GM21825 (cell line): ENCODE measurements around the gene FAM171A1.

Experiments
- ATAC-seq: cut with Tn5 transposase; IDR thresholded peaks from one replicate; pipeline ENCODE4 v1.9.1; 2021; ENCODE audit warnings: mild to moderate bottlenecking, moderate library complexity; ENCODE audit not compliant: unreplicated experiment

The FAM171A1 gene

DNA sequence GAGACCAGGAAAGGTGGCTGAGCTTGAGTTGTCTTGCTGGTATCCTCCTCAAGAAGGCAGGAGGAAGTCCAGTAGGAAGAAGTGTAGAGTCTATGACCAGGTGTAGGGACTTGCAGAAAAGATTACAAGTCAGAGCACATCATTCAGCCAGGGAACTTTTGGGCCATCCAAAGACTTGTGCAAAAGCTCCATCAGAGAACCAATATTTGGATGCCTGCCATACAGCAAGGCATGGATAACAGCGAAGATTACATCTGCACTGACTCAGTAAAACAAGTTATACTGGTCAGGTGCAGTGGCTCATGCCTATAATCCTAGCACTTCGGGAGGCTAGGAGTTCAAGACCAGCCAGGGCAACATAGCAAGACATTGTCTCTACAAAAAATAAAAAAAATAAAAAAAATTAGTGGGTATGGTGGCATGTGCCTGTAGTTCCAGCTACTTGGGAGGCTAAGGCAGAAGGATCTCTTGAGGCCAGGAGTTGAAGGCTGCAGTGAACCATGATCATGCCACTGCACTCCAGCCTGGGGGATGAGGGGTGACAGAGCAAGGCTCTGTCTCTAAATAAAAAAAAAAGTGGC is 189.4 kb downstream of the FAM171A1 start:
- no peak for ATAC-seq

DNA sequence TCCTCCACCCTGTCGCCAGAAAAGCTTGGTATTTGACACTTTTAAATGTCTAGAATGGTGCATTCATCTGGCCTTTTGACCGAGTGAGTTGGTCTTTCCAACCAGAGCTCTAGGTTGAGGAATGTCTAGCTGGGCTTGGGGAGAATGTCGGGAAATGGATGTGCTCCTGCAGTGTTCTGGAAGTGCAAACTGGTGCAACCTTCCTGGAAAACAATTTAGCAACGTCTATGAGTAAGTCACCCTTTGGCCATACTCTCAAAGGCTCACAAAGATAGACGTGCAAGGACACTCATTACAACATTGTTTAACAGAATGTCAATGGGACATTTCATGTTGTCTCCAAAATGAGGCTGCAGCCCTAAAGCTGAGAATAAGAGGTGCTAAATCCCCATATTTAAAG is 190.4 kb downstream of the FAM171A1 start:
- no peak for ATAC-seq

- no peak for ATAC-seq
Observed at GRCh38 chr10:15176269-15176668, 194.8 kb downstream of the FAM171A1 start.

DNA sequence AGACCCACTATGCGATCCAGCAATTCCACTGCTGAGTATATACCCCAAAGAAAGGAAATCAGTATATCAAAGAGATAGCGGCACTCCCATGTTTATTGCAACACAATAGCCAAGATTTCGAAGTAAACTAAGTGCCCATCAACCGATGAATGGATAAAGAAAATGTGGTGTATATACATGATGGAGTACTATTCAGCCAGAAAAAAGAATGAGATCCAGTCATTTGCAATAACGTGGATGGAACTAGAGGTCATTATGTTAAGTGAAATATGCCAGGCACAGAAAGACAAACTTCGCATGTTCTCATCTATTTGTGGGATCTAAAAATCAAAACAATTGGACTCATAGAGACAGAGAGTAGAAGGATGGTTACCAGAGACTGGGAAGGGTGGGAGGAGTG is 195.5 kb downstream of the FAM171A1 start:
- ATAC-seq: no peak

GRCh38 chr10:15172306-15172840 is 198.7 kb downstream of the FAM171A1 start:
- ATAC-seq: no peak

DNA sequence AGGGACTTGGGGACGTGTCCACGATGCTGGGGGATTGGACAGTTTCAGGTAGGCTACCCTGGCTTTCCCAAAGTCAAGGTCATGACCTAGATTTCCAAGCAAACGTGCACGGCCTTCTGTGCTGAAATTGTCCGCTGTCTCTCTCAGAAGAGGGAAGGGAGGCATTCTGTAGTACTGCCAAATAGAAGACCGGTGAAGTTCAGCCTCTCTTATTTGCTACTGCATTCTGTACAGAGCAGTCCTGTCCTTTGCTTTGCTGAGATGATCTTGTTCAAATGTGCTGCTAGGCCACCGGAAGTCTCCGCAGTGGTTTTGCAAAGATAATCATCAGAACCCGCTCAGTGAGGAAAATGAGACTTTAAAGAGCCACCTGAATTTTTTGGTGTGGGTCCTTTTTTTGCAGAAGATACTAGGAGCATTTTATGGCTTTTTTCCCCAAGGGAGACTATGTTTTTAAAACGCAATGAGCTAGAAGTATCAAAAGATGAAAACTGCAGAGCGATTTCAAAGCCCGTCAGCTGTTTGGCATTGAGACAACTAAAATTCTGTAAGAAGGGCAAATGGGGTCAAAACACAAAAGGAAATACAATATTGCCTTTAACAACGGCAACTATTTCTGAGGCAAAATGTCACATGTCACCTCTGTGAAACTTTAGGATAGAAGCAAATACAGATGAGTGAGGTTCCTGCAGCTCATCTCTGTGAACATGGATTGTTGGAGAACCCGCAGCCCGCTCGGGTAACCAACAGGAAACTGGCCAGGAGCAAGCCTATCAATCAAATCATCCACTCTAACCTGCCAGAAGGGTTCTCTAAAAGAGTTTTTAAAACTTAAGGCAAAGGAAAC is 201.3 kb downstream of the FAM171A1 start:
- ATAC-seq: no peak

DNA sequence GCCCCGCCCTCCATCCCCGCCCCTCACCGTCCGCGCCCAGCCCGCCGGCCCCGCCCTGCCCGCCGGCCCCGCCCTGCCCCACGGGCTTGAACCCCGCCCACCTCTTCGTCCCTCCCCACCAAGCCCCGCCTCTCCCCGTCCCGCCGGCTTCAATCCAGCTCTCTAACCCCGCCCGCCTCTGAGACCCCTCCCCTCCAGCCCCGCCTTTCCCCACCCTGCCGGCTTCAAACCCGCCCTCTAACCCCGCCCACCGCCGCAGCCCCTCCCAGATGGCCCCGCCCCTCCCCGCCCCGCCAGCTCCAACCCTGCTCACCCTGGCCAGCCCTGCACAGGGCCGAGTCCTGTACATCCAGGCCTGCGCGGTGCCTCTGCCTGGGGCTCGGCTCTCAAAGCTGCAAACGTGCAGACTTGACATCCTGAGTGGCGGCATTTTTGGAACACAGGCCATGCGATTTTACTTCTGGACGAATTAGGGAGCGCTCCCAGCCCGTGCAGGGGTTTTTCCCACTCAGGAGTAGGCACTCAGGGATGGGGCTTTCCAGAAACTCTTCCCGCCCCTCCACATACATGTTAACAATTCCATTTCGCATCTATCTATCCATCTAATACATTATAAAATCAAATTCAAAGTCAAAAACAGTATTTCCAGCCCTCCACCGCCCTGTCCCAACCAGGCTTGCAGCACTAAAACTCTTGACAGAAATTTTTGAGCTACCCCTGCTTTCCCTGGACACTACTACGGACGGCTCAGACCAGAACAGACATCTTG is 202.1 kb downstream of the FAM171A1 start:
- peak; percentile 51 for ATAC-seq

DNA sequence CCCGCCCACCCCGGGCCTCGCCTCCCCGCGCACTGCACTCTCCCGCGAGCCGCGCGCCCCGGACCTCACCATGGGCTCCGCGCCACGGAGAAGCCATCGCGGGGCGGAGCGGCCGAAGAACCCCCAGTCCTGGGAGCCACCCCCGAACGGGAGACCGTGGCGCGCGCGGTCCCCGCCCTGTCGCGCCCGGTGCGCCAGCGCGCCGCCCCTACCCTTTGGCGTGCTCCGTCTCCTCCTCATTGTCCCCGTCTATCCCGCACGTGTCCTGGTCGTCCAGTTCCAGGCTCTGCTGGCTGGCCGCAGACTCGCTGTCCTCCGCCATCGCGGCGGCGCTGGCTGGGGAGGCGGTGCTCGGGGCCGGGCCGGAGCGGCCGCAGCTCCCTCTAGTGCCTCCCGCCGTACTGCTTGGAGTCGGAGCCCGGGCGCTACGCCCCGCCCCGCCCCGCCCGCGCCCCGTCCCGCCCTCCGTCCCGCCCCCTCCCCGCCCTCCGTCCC is 202.8 kb downstream of the FAM171A1 start, which contains the start of gene NMT2:
Gene NMT2, minus strand, starts transcription at position 403 of the 495 bp plus-strand sequence. Its CDS starts 81 bp downstream, at position 322.
- ATAC-seq: peak; percentile 84

GRCh38 chr10:15167411-15168290 is 203.4 kb downstream of the FAM171A1 start:
- peak; percentile 36 for ATAC-seq

DNA sequence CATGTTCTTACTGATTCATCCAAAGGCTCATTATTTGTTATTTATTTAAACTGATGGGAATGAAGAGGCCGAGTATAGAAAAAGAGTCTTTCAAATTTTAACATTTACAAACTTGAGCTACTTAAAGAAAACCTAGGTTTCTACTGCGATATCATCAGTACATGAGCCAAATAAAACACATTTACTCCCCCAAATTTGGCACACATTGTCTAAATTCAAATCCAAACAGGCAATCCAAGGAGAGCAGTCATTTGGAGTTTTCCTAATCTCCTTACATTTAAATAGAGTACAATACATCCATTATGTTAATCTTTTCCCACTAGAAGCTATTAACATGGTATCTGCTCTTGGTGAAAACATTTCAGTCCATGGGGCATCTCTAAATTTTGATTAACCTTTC is 204.8 kb downstream of the FAM171A1 start:
- no peak for ATAC-seq

- no peak for ATAC-seq
Observed at GRCh38 chr10:15163253-15163828, 207.7 kb downstream of the FAM171A1 start.
